Prostate gland (tissue), 2 donors: ENCODE results near the gene CTRB1. TPM values are rescaled to one million over a fixed set of nuclear protein-coding genes. Genes with fewer than 3 reads are reported as not detected.
"Not testable (repeated sequence)": the region's sequence is repeated elsewhere in the genome, so short reads cannot be mapped to it uniquely, and the experiment has no call there.

Experiments
- DNase-seq: peaks from one replicate; pipeline ENCODE4 v3.0.0-alpha.2; 2019; ENCODE audit warnings: low spot score
- H3K27ac ChIP-seq, 2 donors: fragments of 200-600 bp; sonication (generic); 2 replicates each; pipeline ENCODE4 v1.5.1; 2017 to 2019
- H3K27me3 ChIP-seq: fragments of 200-600 bp; sonication (generic); replicated peaks from 2 replicates; pipeline ENCODE4 v1.5.1; 2019; ENCODE audit not compliant: insufficient read depth
- H3K36me3 ChIP-seq, 2 donors: fragments of 200-600 bp; sonication (generic); 1 replicate in 1 of 2; 2 replicates in 1 of 2; pipeline versions ENCODE4 v1.5.1 to v1.8.1; 2017 to 2019
- H3K4me1 ChIP-seq: fragments of 200-600 bp; sonication (generic); replicated peaks from 2 replicates; pipeline ENCODE4 v1.5.1; 2019
- H3K4me3 ChIP-seq, 2 donors: fragments of 200-600 bp; sonication (generic); 2 replicates each; pipeline ENCODE4 v1.5.1; 2017 to 2019
- H3K9me3 ChIP-seq: fragments of 200-600 bp; sonication (generic); 2 replicates; pipeline ENCODE4 v1.5.1; 2017
- POLR2A ChIP-seq: fragments of 450-650 bp; IDR thresholded peaks from one replicate; pipeline ENCODE4 v1.6.1; 2016; ENCODE audit warnings: antibody characterized with exemption, mild to moderate bottlenecking
- POLR2AphosphoS5 ChIP-seq: sonication (generic); formaldehyde crosslinking; IDR thresholded peaks from one replicate; pipeline ENCODE4 v1.6.1; 2017; ENCODE audit warnings: antibody characterized with exemption
- WGBS: methylation state at CpG from one replicate; pipeline ENCODE4 v1.1.5; 2018; 5-methylcytosine and 5-hydroxymethylcytosine counted together
- intact Hi-C: fragments of 100-400 bp; cut with DNase I; formaldehyde crosslinking; loops from one replicate; pipeline ENCODE4 v1.14.2; 2022
- total RNA-seq, 2 donors: library from RNA; depleted of rRNA; stranded (reverse); fragments of >200 nt; gene quantifications; one replicate each; pipeline ENCODE4 v1.1.0, GENCODE V29; 2016
- TF ChIP-seq, protein P1 (sequence below), 4 experiments: fragments of 200-600 bp in 2 of 4; fragments of 450-650 bp in 2 of 4; sonication (generic) in 2 of 4; IDR thresholded peaks; 1 replicate in 3 of 4; 2 replicates in 1 of 4; pipeline ENCODE4 v1.5.1; 2016 to 2019; ENCODE audit warnings: antibody characterized with exemption in 4 of 4, mild to moderate bottlenecking in 2 of 4, moderate library complexity in 2 of 4

Gene CTRB1
- total RNA-seq, 2 donors from 2014 or later = 7.0 TPM; not detected in 1

DNA sequence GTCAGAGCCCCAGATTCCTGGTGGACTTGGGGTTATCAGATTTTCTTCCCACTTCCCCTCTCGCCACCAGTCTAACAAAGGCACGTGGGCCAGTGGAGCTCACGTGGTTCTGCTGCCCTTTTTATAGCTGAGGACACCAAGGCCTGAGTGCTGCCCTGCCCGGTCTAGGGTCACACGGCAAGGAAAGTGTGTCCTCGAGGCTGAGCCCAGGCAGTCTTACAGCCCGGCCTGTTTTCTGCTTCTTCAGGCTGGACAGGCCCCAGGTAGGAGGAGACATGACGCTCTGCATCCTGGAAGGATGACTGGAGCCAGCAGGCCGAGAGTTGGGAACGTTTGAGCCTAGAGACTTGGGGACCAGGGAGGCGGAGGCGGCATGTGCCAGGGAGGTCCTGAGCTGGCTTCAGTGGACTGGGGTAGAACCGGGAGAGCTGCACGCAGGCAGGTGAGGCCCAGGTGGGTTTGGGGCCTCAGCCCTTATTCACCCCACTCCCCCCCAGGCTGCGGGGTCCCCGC, 3.5 kb downstream of the CTRB1 start:
- H3K9me3 ChIP-seq = no peaks in the 10 kb centered on the region
- H3K36me3 ChIP-seq = no peaks in the 10 kb centered on the region
- TF ChIP-seq POLR2A (no peak), POLR2AphosphoS5 (no peak)
- TF ChIP-seq, protein P1, sequence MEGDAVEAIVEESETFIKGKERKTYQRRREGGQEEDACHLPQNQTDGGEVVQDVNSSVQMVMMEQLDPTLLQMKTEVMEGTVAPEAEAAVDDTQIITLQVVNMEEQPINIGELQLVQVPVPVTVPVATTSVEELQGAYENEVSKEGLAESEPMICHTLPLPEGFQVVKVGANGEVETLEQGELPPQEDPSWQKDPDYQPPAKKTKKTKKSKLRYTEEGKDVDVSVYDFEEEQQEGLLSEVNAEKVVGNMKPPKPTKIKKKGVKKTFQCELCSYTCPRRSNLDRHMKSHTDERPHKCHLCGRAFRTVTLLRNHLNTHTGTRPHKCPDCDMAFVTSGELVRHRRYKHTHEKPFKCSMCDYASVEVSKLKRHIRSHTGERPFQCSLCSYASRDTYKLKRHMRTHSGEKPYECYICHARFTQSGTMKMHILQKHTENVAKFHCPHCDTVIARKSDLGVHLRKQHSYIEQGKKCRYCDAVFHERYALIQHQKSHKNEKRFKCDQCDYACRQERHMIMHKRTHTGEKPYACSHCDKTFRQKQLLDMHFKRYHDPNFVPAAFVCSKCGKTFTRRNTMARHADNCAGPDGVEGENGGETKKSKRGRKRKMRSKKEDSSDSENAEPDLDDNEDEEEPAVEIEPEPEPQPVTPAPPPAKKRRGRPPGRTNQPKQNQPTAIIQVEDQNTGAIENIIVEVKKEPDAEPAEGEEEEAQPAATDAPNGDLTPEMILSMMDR (IDR thresholded peaks at IDR 0.05) = no peak
- 70% methylated on average over 16 of the region's 16 CpGs for WGBS
- no peak overlapping the region for H3K27ac ChIP-seq
- H3K4me1 ChIP-seq = no peaks in the 10 kb centered on the region
- H3K4me3 ChIP-seq = no peak overlapping the region
- DNase-seq = no peak
- intact Hi-C loops = no loop called here
- no peaks in the 10 kb centered on the region for H3K27me3 ChIP-seq

DNA sequence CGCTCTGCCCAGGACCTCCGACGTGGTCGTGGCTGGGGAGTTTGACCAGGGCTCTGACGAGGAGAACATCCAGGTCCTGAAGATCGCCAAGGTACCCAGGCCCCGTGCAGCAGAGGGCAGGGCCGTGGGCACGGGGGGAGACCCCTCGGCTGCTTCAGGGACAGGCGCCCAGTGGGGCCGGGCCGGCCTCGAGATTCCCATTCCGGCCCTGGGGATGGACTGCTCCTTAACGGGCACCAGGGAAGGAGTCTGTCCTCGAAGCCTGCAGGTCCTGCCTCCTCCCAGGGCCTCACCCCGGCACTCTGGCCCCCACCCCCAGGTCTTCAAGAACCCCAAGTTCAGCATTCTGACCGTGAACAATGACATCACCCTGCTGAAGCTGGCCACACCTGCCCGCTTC, 4.3 kb downstream of the CTRB1 start:
- H3K4me3 ChIP-seq, H3K4me1 ChIP-seq, H3K36me3 ChIP-seq, intact Hi-C loops, H3K27ac ChIP-seq, H3K27me3 ChIP-seq, H3K9me3 ChIP-seq, DNase-seq: not testable (repeated sequence)
- WGBS = 68% methylated on average over 5 of the region's 20 CpGs

DNA sequence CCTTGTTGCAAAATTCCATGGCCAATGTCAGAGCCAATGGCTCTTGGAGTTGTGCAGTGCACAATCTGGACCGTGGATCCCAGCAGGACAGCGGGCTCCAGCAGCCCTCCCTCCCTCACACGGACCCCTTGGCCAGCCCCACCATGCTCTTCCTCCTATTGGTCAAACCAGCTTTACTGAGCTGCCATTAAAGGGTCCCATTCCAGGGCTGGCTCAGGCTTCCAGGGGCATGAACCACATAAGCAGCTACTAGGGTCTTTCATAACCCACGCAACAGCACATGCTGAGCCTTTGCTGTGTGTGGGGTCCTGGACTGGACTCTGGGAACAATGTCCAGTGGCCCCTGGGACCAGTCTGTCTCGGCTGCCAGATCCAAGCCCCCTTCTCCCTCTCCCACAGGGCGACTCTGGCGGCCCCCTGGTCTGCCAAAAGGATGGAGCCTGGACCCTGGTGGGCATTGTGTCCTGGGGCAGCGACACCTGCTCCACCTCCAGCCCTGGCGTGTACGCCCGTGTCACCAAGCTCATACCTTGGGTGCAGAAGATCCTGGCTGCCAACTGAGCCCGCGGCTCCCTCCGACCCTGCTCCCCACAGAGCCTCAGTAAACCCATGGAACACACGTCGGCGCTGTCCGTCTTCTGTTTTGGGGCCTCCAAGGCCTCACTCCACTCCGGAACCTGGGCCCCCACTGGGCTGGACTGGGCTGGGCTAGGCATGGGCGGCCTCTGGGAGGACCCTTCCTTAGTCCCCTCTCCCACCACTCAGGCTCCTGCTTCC, 5.7 kb downstream of the CTRB1 start:
- Histone ChIP-seq H3K27ac (no peak overlapping the region), H3K36me3 (peaks cover 3 to 5% of the 10 kb centered on the region in 2 donors), H3K4me1 (no peaks in the 10 kb centered on the region), H3K4me3 (no peak overlapping the region), H3K9me3 (no peaks in the 10 kb centered on the region), H3K27me3 (no peaks in the 10 kb centered on the region)
- no peak for TF ChIP-seq POLR2A
- TF ChIP-seq POLR2AphosphoS5 = no peak
- TF ChIP-seq, protein P1 (IDR thresholded peaks at IDR 0.05) = no peak
- 68% methylated on average over 20 of the region's 20 CpGs for WGBS
- no peak for DNase-seq
- intact Hi-C loops = loop anchor here (2.0 kb wide), 1 partner anchor 18 kb away; the partner anchor contains the start of gene CTRB2

DNA sequence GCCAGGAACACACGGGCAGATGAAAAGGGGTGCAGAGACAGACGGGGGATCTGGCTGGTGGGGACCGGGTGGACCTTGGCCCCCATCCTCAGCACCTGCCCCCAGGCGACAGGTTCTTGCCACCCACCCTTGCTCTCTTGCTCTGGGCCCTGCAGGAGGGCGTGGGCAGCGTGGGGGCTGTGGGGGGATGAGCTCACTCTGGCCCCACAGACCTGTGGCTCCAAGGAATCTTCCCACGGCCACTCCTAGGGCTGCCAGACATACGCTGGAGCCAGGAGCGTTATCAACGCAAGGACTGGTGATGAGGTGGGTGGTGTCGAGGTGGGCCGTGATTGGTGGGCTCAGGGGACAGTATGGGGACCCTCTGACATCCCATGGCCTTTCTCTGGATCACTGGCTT, 6.3 kb downstream of the CTRB1 start:
- WGBS = 59% methylated on average over 12 of the region's 12 CpGs
- intact Hi-C loops = loop anchor here (2.0 kb wide), 1 partner anchor 18 kb away; the partner anchor contains the start of gene CTRB2
- no peak for TF ChIP-seq POLR2A
- no peak for TF ChIP-seq POLR2AphosphoS5
- TF ChIP-seq, protein P1 (IDR thresholded peaks at IDR 0.05) = no peak

DNA sequence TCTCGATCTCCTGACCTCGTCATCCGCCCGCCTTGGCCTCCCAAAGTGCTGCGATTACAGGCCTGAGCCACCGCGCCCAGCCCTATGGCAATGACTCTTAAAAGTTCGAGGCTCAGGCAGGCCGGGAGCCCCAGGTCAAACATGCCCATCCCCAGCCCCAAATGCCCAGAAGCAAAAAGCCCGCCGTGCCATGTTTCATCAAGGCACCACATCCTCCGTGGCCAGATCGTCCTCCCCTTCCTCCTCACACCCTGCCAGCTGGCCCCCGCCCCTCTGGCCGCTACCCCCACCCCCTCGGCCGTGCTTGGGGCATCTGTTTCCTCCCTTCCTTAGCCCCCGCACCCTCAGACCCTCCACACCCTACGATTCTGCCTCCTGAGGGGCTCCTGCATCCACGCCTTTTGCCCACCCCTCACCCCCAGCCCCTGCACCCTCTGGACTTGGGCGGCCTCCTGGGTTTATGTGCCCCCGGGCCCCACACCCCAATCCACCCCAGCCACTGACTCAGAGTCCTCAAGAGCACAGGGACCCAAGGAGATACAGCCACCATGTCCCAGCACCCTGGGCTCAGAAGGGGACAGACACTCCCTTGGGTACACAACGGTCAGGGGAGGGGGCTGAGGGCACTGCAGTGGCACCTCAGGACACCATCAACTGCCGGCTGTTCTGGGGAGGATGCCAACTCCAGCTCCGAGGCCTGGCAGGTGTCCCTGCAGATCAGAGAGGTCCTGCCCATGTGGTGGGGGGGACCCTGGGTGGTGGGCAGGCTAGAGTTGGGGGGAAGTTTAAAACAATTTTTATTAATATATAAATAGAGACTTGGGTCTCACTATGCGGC, 7.1 kb downstream of the CTRB1 start:
- intact Hi-C loops = loop anchor here (2.0 kb wide), 1 partner anchor 19 kb away; the partner anchor contains the start of gene CTRB2
- Histone ChIP-seq H3K27me3 (no peaks in the 10 kb centered on the region), H3K36me3 (peaks cover 3 to 11% of the 10 kb centered on the region in 2 donors), H3K4me1 (no peaks in the 10 kb centered on the region), H3K4me3 (no peak overlapping the region), H3K27ac (no peak overlapping the region), H3K9me3 (no peaks in the 10 kb centered on the region)
- no peak for DNase-seq
- TF ChIP-seq, protein P1 (IDR thresholded peaks at IDR 0.05) = no peak
- TF ChIP-seq POLR2A (no peak), POLR2AphosphoS5 (no peak)
- 71% methylated on average over 26 of the region's 26 CpGs for WGBS

More for the DNA sequence above, 6.3 kb downstream of the CTRB1 start:
- no peak for DNase-seq
- Histone ChIP-seq H3K36me3 (peaks cover 3 to 11% of the 10 kb centered on the region in 2 donors), H3K4me1 (no peaks in the 10 kb centered on the region), H3K27ac (no peak overlapping the region), H3K9me3 (no peaks in the 10 kb centered on the region), H3K4me3 (no peak overlapping the region), H3K27me3 (no peaks in the 10 kb centered on the region)
